ENCODE data around the gene ZNF829.

The ZNF829 gene

GRCh38 chr19:36915992-36916830 lies at the start of gene ZNF829, which contains the start of gene ZNF568:
Gene ZNF829, minus strand, starts transcription at chr19:36916291. Its CDS starts 1,124 bp downstream, at chr19:36915167.
Gene ZNF568, plus strand, starts transcription at chr19:36916332. Its CDS starts 6,439 bp downstream, at chr19:36922771.
- peak; percentile 92 for DNase-seq

- no peak for DNase-seq
Observed at GRCh38 chr19:36963280-36963679, 47.2 kb upstream of the ZNF829 start.

GRCh38 chr19:36962346-36962745 lies 46.3 kb upstream of the ZNF829 start:
- DNase-seq, result no peak

GRCh38 chr19:36950335-36951119 lies 34.4 kb upstream of the ZNF829 start:
- no peak for DNase-seq

GRCh38 chr19:36939153-36939552 lies 23.1 kb upstream of the ZNF829 start:
- DNase-seq, result no peak

- no peak for DNase-seq
Observed at GRCh38 chr19:36931684-36932083, 15.6 kb upstream of the ZNF829 start.

- no peak for DNase-seq
Observed at GRCh38 chr19:36918090-36918489, 2.0 kb upstream of the ZNF829 start.

GRCh38 chr19:36916991-36917390 lies 900 bp upstream of the ZNF829 start:
- no peak for DNase-seq

- no peak for DNase-seq
Observed at GRCh38 chr19:36898422-36898821, 17.7 kb downstream of the ZNF829 start.

- DNase-seq, result no peak
Observed at GRCh38 chr19:36894849-36895383, 21.2 kb downstream of the ZNF829 start.

- DNase-seq, result no peak
Observed at GRCh38 chr19:36891768-36892357, 24.2 kb downstream of the ZNF829 start.

- DNase-seq, result no peak
Observed at GRCh38 chr19:36876993-36877938, 38.8 kb downstream of the ZNF829 start.

GRCh38 chr19:36851898-36852297 lies 64.2 kb downstream of the ZNF829 start:
- DNase-seq, result no peak

GRCh38 chr19:36850559-36851442 lies 65.3 kb downstream of the ZNF829 start, which contains the start of gene ZNF345:
Gene ZNF345, plus strand, starts transcription at chr19:36850876. Its CDS starts 25,955 bp downstream, at chr19:36876831.
- peak; percentile 84 for DNase-seq

GRCh38 chr19:36849701-36850558 lies 66.2 kb downstream of the ZNF829 start:
- DNase-seq, result peak; percentile 89

GRCh38 chr19:36847968-36848367 lies 68.1 kb downstream of the ZNF829 start:
- DNase-seq, result no peak

- no peak for DNase-seq
Observed at GRCh38 chr19:36838784-36839324, 77.2 kb downstream of the ZNF829 start.
